Measurements from ENCODE around the gene NEU4. TPM values are rescaled to one million over a fixed set of nuclear protein-coding genes. Genes with fewer than 3 reads are reported as not detected.
A peak's percentile ranks its signal among the peaks of the same experiment; 100 is the strongest.
"Not testable (repeated sequence)": the region's sequence is repeated elsewhere in the genome, so short reads cannot be mapped to it uniquely, and the experiment has no call there.

The NEU4 gene, protein sequence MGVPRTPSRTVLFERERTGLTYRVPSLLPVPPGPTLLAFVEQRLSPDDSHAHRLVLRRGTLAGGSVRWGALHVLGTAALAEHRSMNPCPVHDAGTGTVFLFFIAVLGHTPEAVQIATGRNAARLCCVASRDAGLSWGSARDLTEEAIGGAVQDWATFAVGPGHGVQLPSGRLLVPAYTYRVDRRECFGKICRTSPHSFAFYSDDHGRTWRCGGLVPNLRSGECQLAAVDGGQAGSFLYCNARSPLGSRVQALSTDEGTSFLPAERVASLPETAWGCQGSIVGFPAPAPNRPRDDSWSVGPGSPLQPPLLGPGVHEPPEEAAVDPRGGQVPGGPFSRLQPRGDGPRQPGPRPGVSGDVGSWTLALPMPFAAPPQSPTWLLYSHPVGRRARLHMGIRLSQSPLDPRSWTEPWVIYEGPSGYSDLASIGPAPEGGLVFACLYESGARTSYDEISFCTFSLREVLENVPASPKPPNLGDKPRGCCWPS
- under 1 TPM in 1 of 2 experiments, not detected in 1; 0.37 TPM for total RNA-seq

DNA sequence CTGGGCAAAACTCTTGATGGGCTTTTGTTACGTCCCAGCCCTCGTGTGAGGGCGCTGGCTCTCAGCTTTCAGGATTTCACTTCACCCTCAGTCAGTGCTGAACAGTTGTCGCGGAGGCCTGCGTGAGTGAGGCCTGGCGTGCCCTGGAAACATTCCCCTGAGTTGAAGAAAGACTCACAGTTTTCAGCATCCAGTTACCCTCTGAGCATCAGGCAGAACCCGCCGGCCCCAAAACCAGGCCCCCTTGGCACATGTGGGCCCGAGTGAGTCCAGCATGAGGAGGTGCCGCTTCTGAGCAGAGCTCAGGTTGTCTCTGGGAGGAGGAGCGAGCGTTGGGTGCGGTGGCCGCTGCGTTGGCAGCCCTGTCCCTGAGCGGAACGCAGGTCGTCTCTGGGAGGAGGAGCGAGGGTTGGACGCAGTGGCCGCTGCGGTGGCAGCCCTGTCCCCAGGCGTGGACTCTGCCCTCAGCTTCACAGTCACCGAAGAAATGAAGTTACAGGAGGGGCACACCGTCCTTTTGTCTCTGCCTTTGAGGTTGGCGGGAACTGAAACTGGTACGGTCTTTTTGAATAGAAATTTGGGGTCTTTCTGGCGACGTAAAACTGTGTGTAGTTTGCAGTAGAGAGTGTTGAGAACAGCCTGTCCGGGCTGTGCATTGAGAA lies at the start of gene NEU4:
Gene NEU4, plus strand, starts transcription at position 473 of the 662 bp plus-strand sequence. CDS start 5,292 bp downstream, outside the sequence.
- no peak within 1 kb of the TSS for H3K4me3 Mint-ChIP-seq
- no peak for DNase-seq
- H3K9me3 Mint-ChIP-seq, result no peaks in the 10 kb centered on the region
- H3K27me3 Mint-ChIP-seq, result peaks cover 7% of the 10 kb centered on the region
- CTCF ChIA-PET, result interaction anchor here (1.3 kb wide), 1 partner anchor 37 kb away, joined by 3 read pairs; no protein-coding TSS in a partner anchor
- peaks cover 7% of the 10 kb centered on the region for H3K4me1 Mint-ChIP-seq
- POLR2A ChIA-PET, result no interaction called here
- H3K27ac Mint-ChIP-seq, result no peak within 1 kb of the TSS
- no peaks in the 10 kb centered on the region for H3K36me3 Mint-ChIP-seq (ENCODE audit: low read depth)

DNA sequence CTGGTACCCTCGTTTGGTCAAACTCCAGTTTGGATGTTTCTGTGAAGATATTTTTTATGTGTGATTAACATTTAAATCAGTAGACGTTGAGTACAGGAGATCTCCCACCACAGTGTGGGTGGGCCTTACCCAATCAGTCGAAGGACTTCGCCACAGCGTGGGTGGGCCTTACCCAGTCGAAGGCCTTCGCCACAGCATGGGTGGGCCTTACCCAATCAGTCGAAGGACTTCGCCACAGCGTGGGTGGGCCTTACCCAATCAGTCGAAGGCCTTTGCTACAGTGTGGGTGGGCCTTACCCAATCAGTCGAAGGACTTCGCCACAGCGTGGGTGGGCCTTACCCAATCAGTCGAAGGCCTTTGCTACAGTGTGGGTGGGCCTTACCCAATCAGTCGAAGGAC lies 49.1 kb upstream of the NEU4 start:
- H3K27ac Mint-ChIP-seq, H3K9me3 Mint-ChIP-seq, POLR2A ChIA-PET, H3K27me3 Mint-ChIP-seq, DNase-seq, CTCF ChIA-PET, H3K4me3 Mint-ChIP-seq: not testable (repeated sequence)
- peaks cover 22% of the 10 kb centered on the region for H3K4me1 Mint-ChIP-seq
- H3K36me3 Mint-ChIP-seq (ENCODE audit: low read depth), result peaks cover 14% of the 10 kb centered on the region

DNA sequence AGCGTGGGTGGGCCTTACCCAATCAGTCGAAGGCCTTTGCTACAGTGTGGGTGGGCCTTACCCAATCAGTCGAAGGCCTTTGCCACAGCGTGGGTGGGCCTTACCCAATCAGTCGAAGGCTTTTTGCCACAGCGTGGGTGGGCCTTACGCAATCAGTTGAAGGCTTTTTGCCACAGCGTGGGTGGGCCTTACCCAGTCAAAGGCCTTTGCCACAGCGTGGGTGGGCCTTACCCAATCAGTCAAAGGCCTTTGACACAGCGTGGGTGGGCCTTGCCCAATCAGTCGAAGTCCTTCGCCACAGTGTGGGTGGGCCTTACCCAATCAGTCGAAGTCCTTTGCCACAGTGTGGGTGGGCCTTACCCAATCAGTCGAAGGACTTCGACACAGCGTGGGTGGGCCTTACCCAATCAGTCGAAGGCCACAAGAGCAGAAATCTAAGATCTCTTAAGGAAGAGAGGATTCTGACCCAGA lies 48.7 kb upstream of the NEU4 start:
- peaks cover 22% of the 10 kb centered on the region for H3K4me1 Mint-ChIP-seq
- peaks cover 14% of the 10 kb centered on the region for H3K36me3 Mint-ChIP-seq (ENCODE audit: low read depth)
- POLR2A ChIA-PET, result no interaction called here
- peaks cover 4% of the 10 kb centered on the region for H3K9me3 Mint-ChIP-seq
- no peak for DNase-seq
- H3K27me3 Mint-ChIP-seq, result no peaks in the 10 kb centered on the region
- CTCF ChIA-PET, result interaction anchor here (0.6 kb wide), 1 partner anchor 123 kb away, joined by 3 read pairs; the partner anchor contains the start of gene ATG4B
- no peak overlapping the region for H3K4me3 Mint-ChIP-seq
- no peak overlapping the region for H3K27ac Mint-ChIP-seq

DNA sequence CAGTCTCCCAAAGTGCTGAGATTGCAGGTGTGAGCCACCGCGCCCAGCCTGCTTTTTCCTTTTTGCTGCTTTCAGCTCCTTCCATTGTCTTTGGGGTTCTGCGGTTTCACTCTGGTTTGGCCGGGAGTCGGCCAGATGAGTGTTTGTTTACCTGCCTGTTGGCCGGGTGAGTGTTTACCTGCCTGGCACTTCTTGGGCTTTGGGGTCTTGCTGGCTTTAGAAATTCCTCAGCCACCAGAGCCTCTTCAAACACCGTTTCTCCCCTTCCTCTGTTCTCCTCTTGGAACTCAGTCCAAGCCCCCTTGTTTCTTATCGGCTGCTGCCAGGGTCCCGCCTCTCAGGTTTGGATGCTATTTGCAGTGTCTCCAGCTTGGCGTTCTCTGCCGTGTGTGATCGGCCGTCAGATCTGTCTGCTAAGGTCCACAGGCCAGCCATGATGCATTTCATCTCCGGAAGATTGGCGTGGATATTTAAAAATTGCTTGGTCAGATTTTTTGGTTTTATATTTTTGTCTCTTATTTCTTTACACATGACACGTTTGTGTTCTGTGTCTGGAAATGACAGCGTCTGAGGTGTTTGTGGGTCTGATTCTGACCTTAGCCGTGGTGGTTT lies 46.6 kb upstream of the NEU4 start:
- H3K27me3 Mint-ChIP-seq, result no peaks in the 10 kb centered on the region
- ChIA-PET POLR2A (no interaction called here), CTCF (interaction anchor here (0.6 to 1.3 kb wide), 3 partner anchors 8 to 74 kb away, joined by 3 to 4 read pairs (median 3); no protein-coding TSS in a partner anchor)
- H3K27ac Mint-ChIP-seq, result peak overlapping the region; percentile 83
- H3K4me3 Mint-ChIP-seq, result no peak overlapping the region
- H3K9me3 Mint-ChIP-seq, result peaks cover 4% of the 10 kb centered on the region
- DNase-seq, result no peak
- peaks cover 22% of the 10 kb centered on the region for H3K4me1 Mint-ChIP-seq
- H3K36me3 Mint-ChIP-seq (ENCODE audit: low read depth), result peaks cover 14% of the 10 kb centered on the region

DNA sequence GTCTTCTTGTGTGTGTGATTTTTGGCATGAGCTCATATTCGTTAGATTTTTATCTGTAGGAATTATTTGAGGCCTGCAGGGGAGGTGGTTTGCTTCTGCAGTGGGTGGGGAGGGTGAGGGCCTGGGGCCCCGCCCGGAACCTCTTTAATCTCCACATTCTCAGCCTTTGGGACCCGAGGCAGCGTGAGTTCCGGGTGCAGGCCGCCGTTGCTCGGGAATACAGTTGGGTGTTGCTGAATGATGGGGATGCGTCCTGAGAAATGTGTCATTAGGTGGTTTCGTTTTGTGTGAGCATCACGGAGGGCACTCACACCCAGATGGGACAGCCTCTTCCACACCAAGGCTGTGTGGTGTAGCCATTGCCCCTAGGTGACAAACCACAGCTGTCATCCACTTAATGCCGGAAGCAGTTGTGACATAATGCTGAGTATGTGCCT lies 46.0 kb upstream of the NEU4 start:
- H3K27me3 Mint-ChIP-seq, result no peaks in the 10 kb centered on the region
- peaks cover 22% of the 10 kb centered on the region for H3K4me1 Mint-ChIP-seq
- H3K9me3 Mint-ChIP-seq, result peaks cover 4% of the 10 kb centered on the region
- peaks cover 14% of the 10 kb centered on the region for H3K36me3 Mint-ChIP-seq (ENCODE audit: low read depth)
- CTCF ChIA-PET, result interaction anchor here (0.6 to 1.3 kb wide), 3 partner anchors 9 to 75 kb away, joined by 3 to 4 read pairs (median 3); no protein-coding TSS in a partner anchor
- peak; percentile 52 for DNase-seq
- POLR2A ChIA-PET, result no interaction called here
- H3K4me3 Mint-ChIP-seq, result no peak overlapping the region
- H3K27ac Mint-ChIP-seq, result peak overlapping the region; percentile 83

DNA sequence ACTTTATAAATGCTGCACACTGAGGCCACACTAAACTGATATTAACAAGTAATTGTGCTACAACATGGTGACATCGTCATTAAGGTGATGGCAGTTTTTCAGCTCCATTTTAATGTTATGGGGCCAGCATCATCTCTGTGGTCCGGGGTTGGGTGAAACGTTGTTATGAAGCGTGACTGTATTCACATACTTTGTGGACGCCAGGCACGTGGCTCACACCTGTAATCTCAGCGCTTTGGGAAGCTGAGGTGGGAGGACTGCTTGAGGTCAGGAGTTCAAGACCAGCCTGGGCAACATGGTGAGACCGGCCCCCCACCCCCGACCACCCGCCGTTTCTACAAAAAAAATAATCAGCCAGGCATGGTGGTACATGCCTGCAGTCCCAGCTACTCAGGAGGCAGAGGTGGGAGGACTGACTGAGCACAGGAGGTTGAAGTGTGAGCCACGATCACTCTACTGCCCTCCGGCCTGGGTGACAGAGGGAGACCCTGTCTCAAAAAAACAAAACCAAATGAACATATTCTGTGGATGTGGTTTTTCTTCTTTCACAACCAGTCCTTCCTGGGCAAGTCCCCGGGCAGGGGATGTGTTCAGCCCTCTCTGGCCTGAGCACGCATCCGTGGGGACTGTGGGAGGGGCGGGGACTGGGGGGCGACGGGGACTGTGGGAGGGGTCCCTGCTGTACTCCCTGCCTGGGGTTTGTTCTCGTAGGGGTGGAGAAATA lies 45.3 kb upstream of the NEU4 start:
- DNase-seq, result no peak
- peak overlapping the region; percentile 83 for H3K27ac Mint-ChIP-seq
- CTCF ChIA-PET, result interaction anchor here (1.1 to 1.3 kb wide), 3 partner anchors 10 to 146 kb away, joined by 3 to 4 read pairs (median 3); no protein-coding TSS in a partner anchor

DNA sequence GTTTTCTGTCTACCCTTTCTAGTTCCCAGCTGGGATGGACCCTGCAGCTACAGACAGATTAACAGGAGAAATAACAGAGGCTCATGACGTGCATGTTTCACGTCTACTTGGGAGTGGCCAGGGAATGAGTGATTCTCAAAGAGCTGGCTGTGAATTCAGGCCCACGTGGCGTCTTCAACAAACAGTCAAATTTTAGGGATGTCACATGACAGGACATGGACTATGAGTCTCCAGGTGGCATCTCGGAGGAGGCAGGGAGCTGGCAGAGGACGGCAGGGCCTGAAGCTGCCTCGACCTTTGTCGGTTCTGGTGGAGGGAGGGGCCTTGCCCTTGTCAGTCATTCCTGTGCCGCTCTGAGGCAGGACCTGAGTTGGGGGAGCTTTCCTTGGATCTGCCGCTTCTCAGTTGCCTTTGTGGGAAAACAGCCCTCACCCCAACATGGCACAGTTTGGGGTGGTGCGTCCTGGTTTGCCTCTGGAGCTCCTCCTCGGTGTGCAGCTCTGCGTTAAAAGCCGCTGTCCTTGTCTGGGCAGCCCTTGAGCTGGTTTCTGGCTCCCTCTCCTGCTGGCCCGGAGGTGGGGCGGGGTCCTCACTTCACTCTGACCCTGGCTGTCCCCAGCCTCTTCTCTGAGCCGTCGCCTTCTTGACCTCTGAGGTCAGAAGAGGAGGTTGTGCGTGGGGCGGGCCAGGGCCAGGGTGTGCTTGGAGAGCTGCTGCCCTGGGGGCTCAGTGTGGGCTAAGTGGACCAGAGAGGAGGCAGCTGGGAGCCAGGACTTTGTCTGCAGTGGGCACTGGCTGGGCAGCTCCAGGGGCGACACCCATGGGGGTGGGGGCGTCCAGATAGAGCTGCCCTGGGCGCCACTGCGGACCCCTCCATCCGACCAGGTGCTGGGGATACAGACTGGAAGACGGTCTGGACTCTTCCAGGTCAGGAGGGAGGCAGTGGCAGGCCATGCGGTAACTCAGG lies 44.4 kb upstream of the NEU4 start:
- ChIA-PET POLR2A (no interaction called here), CTCF (interaction anchor here (1.0 to 1.1 kb wide), 2 partner anchors 23 to 146 kb away, joined by 3 read pairs; no protein-coding TSS in a partner anchor)
- Mint-ChIP-seq H3K27ac (peak overlapping the region; percentile 25), H3K4me1 (peaks cover 22% of the 10 kb centered on the region), H3K27me3 (no peaks in the 10 kb centered on the region), H3K9me3 (peaks cover 4% of the 10 kb centered on the region), H3K4me3 (no peak overlapping the region), H3K36me3 (ENCODE audit: low read depth) (peaks cover 7% of the 10 kb centered on the region)
- no peak for DNase-seq

More for the DNA sequence above, 45.3 kb upstream of the NEU4 start:
- Mint-ChIP-seq H3K9me3 (peaks cover 4% of the 10 kb centered on the region), H3K4me3 (no peak overlapping the region), H3K36me3 (ENCODE audit: low read depth) (peaks cover 14% of the 10 kb centered on the region), H3K4me1 (peaks cover 22% of the 10 kb centered on the region), H3K27me3 (no peaks in the 10 kb centered on the region)
- POLR2A ChIA-PET, result no interaction called here

DNA sequence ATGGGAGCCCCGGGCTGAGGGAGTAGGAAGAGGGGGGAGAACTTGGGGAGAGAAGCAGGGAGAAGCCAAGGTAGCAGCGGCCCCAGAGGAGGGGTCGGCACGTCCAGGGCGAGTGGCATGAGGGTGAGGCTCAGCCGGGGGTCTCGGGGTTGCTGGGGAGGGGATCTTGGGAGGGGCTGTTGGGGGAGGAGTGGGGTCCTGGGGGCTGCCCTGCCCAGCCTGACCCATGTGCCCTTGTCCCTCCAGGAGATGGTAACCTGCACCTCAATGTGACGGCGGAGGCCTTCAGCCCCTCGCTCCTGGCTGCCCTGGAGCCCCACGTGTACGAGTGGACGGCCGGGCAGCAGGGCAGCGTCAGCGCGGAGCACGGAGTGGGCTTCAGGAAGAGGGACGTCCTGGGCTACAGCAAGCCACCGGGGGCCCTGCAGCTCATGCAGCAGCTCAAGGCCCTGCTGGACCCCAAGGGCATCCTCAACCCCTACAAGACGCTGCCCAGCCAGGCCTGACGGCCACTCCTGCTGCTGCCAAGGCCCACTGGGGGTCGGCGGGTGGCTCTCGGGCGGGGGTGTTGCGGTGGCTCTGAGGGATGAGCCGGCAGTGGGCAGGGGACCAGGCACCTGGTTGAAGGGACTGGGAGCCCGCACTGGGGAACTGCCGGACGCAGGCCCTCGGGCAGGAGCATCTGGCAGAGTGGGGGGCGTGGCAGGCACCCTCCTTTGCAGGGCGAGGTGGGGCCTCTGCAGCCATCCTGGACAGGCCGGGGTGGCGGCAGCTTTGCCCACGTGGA lies 41.3 kb upstream of the NEU4 start:
- POLR2A ChIA-PET, result no interaction called here

DNA sequence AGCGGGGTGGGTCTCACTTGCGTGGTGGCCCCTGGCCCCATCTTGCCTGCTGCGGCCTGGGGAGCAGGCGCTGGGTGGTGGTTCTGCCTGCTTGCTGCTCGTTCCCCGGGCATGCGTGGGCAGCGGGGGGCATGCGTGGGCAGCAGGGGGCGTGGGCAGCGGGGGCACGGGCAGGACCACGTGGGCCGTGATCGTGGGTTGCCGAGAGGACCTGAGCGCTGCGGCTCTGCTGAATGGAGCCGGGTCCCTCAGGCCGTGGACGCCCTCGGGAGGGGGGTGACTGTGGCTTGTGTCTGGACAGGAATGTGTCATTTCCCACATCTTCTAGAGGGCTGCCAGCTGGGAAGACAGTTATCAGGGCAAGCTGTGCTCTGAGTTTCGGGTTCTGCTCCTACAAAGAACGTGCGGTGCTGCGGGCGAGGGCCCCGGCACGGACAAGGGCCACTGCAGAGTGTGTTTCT lies 40.7 kb upstream of the NEU4 start:
- no peak for DNase-seq
- Mint-ChIP-seq H3K4me3 (no peak overlapping the region), H3K27ac (no peak overlapping the region), H3K27me3 (no peaks in the 10 kb centered on the region), H3K4me1 (peaks cover 16% of the 10 kb centered on the region), H3K36me3 (ENCODE audit: low read depth) (no peaks in the 10 kb centered on the region), H3K9me3 (no peaks in the 10 kb centered on the region)
- ChIA-PET CTCF (no interaction called here), POLR2A (no interaction called here)

More for the DNA sequence above, 41.3 kb upstream of the NEU4 start:
- H3K36me3 Mint-ChIP-seq (ENCODE audit: low read depth), result no peaks in the 10 kb centered on the region
- H3K4me1 Mint-ChIP-seq, result peaks cover 22% of the 10 kb centered on the region
- no peaks in the 10 kb centered on the region for H3K9me3 Mint-ChIP-seq
- H3K27me3 Mint-ChIP-seq, result no peaks in the 10 kb centered on the region
- CTCF ChIA-PET, result no interaction called here
- no peak overlapping the region for H3K27ac Mint-ChIP-seq
- no peak overlapping the region for H3K4me3 Mint-ChIP-seq
- DNase-seq, result no peak

DNA sequence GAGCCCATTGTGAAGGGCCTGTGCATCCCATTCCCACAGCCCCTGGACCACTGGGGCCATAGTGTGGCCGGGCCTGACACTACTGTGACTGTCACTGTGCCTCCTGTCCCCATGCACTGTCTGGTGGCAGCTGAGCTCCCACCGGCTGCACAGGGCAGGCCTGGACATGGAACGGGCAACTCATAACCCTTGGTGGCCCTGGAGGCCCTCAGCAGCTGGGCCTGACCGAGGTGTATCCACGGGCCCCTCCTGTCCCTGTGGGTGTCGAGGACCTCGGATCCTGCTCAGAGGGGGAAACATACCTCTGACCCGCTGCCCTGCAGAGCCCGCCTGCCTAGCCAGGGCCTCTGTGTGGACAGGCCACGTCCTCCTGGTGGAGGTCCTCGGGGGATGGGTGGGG lies 40.1 kb upstream of the NEU4 start:
- Mint-ChIP-seq H3K27ac (no peak overlapping the region), H3K4me3 (no peak overlapping the region), H3K4me1 (peaks cover 13% of the 10 kb centered on the region), H3K27me3 (no peaks in the 10 kb centered on the region), H3K36me3 (ENCODE audit: low read depth) (no peaks in the 10 kb centered on the region), H3K9me3 (no peaks in the 10 kb centered on the region)
- CTCF ChIA-PET, result no interaction called here
- POLR2A ChIA-PET, result no interaction called here
- no peak for DNase-seq

DNA sequence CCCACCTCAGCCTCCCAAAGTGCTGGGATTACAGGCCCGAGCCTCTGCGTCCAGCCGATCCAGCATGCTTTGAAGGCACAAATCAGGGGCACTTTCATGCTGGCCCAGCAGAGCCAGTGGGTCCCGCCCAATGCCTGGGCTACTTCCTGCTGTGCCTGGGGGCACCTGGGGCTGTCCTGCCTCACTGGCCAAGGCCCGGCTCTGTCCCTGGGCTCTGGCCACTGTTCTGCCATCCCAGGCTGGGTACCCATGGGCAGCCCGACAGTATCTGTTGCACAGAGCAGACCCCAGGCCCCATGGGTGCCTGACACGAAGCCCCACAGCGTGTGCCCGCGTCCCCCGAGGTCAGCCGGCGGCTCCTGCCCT lies 39.2 kb upstream of the NEU4 start:
- DNase-seq, result no peak
- POLR2A ChIA-PET, result no interaction called here
- H3K27me3 Mint-ChIP-seq, result no peaks in the 10 kb centered on the region
- no peak overlapping the region for H3K4me3 Mint-ChIP-seq
- no peaks in the 10 kb centered on the region for H3K9me3 Mint-ChIP-seq
- H3K27ac Mint-ChIP-seq, result no peak overlapping the region
- H3K36me3 Mint-ChIP-seq (ENCODE audit: low read depth), result no peaks in the 10 kb centered on the region
- peaks cover 9% of the 10 kb centered on the region for H3K4me1 Mint-ChIP-seq
- CTCF ChIA-PET, result no interaction called here
